ENCODE measurements around the gene ADGRA3. TPM values are rescaled to one million over a fixed set of nuclear protein-coding genes. Genes with fewer than 3 reads are reported as not detected.

The ADGRA3 gene
- total RNA-seq, 5 donors from 2014 or later (not counting 1 experiment from before 2014, with no cell fraction given): 0.59 to 3.6 (median 1.8) TPM

DNA sequence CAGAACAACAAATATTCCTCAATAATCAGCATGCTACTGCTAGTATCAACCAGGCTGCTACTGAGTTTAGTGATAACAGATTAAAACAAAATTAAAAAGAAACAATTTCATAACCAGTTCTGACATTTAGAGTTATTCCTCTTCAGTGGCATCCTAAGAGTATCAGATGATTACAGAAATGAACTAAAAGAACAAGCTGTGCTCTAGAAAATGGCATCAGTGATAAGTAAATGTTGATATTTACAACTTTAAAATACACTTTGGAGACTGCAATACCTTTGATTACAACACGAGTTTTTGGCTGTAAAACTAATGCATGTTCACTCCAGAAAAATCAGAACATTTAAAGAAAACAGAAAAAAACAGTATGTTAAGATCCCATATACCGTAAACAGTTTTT, 72.9 kb downstream of the ADGRA3 start:
- peaks cover 0 to 23% of the 10 kb centered on the region in 2 experiments for H3K4me1 ChIP-seq (ENCODE audit: control insufficient read depth in 1 of 2, extremely low read depth in 1 of 2, insufficient read depth in 2 of 2, low read length in 2 of 2)
- ATAC-seq (replicated peaks in 1 of 4) (no peak), DNase-seq (no peak)
- POLR2A ChIA-PET: no interaction called here
- H3K4me3 ChIP-seq (ENCODE audit: control insufficient read depth in 1 of 2, extremely low read depth in 1 of 2, low read length in 1 of 2): no peak overlapping the region
- Mint-ChIP-seq H3K36me3 (no peaks in the 10 kb centered on the region), H3K27ac (no peak overlapping the region), H3K9me3 (no peaks in the 10 kb centered on the region), H3K4me1 (peaks cover 14 to 35% (median 19%) of the 10 kb centered on the region in 3 donors), H3K4me3 (no peak overlapping the region), H3K27me3 (no peaks in the 10 kb centered on the region)
- H3K36me3 ChIP-seq (ENCODE audit: control insufficient read depth in 2 of 2, extremely low read depth in 1 of 2, insufficient read depth in 1 of 2, low read length in 1 of 2): no peaks in the 10 kb centered on the region
- CTCF ChIA-PET: no interaction called here
- no CpG with 5 or more reads among the region's 2 CpGs for WGBS (ENCODE audit: insufficient coverage)
- H3K27ac ChIP-seq (ENCODE audit: low read length): no peak overlapping the region
- no peaks in the 10 kb centered on the region for H3K9me3 ChIP-seq
- no peaks in the 10 kb centered on the region for H3K27me3 ChIP-seq (replicated peaks in 1 of 2; ENCODE audit: control insufficient read depth in 2 of 2, extremely low read depth in 1 of 2, insufficient read depth in 2 of 2, low read length in 1 of 2)

DNA sequence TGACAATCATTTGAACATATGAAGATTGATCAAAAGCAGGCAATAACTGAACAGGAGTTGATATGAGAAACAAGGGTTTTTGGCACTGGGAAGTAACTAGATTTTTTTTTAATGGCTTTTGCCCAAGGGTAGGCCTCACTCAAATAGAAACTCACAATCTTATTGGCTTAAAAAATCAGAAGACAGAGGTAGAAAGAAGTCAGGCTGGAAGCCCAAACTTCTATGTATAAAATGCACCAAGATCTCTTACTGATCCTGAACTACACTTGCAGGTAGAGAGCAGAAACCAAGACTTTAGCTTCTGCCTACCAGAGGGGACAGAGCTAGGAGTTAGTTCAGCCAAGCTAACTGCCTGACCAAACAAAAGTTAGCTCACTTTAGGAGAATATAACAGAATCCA, 74.9 kb downstream of the ADGRA3 start:
- Mint-ChIP-seq H3K9me3 (no peaks in the 10 kb centered on the region), H3K36me3 (no peaks in the 10 kb centered on the region), H3K4me1 (peaks cover 14 to 29% (median 18%) of the 10 kb centered on the region in 3 donors), H3K27me3 (no peaks in the 10 kb centered on the region), H3K27ac (no peak overlapping the region), H3K4me3 (no peak overlapping the region)
- DNase-seq (no peak), ATAC-seq (replicated peaks in 1 of 4) (no peak)
- ChIA-PET CTCF (interaction anchor here in 1 of 2 donors (1.2 kb wide), 1 partner anchor 9 kb away, joined by 3 read pairs; no protein-coding TSS in a partner anchor), POLR2A (no interaction called here)
- Histone ChIP-seq H3K4me1 (ENCODE audit: control insufficient read depth in 1 of 2, extremely low read depth in 1 of 2, insufficient read depth in 2 of 2, low read length in 2 of 2) (peaks cover 0 to 23% of the 10 kb centered on the region in 2 experiments), H3K4me3 (ENCODE audit: control insufficient read depth in 1 of 2, extremely low read depth in 1 of 2, low read length in 1 of 2) (no peak overlapping the region), H3K9me3 (no peaks in the 10 kb centered on the region), H3K27me3 (replicated peaks in 1 of 2; ENCODE audit: control insufficient read depth in 2 of 2, extremely low read depth in 1 of 2, insufficient read depth in 2 of 2, low read length in 1 of 2) (no peaks in the 10 kb centered on the region), H3K36me3 (ENCODE audit: control insufficient read depth in 2 of 2, extremely low read depth in 1 of 2, insufficient read depth in 1 of 2, low read length in 1 of 2) (no peaks in the 10 kb centered on the region), H3K27ac (ENCODE audit: low read length) (no peak overlapping the region)

DNA sequence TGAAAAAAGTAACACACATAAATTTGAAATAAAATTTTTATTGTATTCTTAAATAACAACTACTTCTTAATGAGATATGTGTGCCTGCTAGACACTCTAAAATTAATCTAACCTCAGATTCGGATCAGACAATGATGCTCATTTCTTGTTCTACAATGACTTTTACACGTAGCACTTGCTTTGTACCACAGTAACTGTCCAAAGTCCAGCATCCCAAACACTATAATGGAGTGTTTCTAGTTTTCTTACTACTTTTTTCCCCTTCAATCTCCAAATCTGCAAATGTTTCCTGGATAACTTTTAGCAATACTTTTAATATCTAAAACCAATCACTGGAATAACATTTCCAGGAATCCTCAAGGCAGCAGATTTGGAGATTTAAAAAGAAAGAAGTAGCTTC, 75.9 kb downstream of the ADGRA3 start:
- Histone ChIP-seq H3K27ac (ENCODE audit: low read length) (no peak overlapping the region), H3K9me3 (no peaks in the 10 kb centered on the region), H3K27me3 (replicated peaks in 1 of 2; ENCODE audit: control insufficient read depth in 2 of 2, extremely low read depth in 1 of 2, insufficient read depth in 2 of 2, low read length in 1 of 2) (no peaks in the 10 kb centered on the region), H3K4me3 (ENCODE audit: control insufficient read depth in 1 of 2, extremely low read depth in 1 of 2, low read length in 1 of 2) (no peak overlapping the region), H3K36me3 (ENCODE audit: control insufficient read depth in 2 of 2, extremely low read depth in 1 of 2, insufficient read depth in 1 of 2, low read length in 1 of 2) (no peaks in the 10 kb centered on the region), H3K4me1 (ENCODE audit: control insufficient read depth in 1 of 2, extremely low read depth in 1 of 2, insufficient read depth in 2 of 2, low read length in 2 of 2) (peaks cover 0 to 16% of the 10 kb centered on the region in 2 experiments)
- Mint-ChIP-seq H3K36me3 (no peaks in the 10 kb centered on the region), H3K4me1 (peaks cover 10 to 18% (median 13%) of the 10 kb centered on the region in 3 donors), H3K27ac (no peak overlapping the region), H3K9me3 (no peaks in the 10 kb centered on the region), H3K27me3 (no peaks in the 10 kb centered on the region), H3K4me3 (no peak overlapping the region)
- ChIA-PET CTCF (no interaction called here), POLR2A (no interaction called here)
- ATAC-seq (replicated peaks in 1 of 4) (no peak), DNase-seq (no peak)
- no CpG with 5 or more reads among the region's 2 CpGs for WGBS (ENCODE audit: insufficient coverage)

DNA sequence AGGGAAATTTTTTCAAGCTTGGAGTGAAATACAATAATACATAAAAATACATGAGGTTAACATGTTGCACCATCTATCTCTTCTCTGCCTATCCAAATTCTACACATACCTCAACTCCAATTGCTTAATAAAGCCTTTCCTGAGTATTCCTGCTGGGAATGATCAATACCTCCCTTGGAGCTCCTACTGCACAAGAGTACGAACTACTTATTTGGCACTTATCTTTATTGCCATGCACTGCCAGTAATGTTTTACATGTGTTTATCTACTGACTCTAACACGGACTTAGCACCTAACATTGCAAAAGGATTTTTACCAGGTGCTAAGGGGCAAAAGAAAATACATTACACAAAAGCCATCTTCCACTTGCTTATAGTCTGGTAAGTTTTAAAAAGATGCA, 80.2 kb downstream of the ADGRA3 start:
- Mint-ChIP-seq H3K4me3 (no peak overlapping the region), H3K27ac (no peak overlapping the region), H3K9me3 (no peaks in the 10 kb centered on the region), H3K27me3 (no peaks in the 10 kb centered on the region), H3K36me3 (no peaks in the 10 kb centered on the region), H3K4me1 (no peaks in the 10 kb centered on the region)
- Histone ChIP-seq H3K4me1 (ENCODE audit: control insufficient read depth in 1 of 2, extremely low read depth in 1 of 2, insufficient read depth in 2 of 2, low read length in 2 of 2) (no peaks in the 10 kb centered on the region), H3K4me3 (ENCODE audit: control insufficient read depth in 1 of 2, extremely low read depth in 1 of 2, low read length in 1 of 2) (no peak overlapping the region), H3K9me3 (no peaks in the 10 kb centered on the region), H3K27ac (ENCODE audit: low read length) (no peak overlapping the region), H3K27me3 (replicated peaks in 1 of 2; ENCODE audit: control insufficient read depth in 2 of 2, extremely low read depth in 1 of 2, insufficient read depth in 2 of 2, low read length in 1 of 2) (no peaks in the 10 kb centered on the region), H3K36me3 (ENCODE audit: control insufficient read depth in 2 of 2, extremely low read depth in 1 of 2, insufficient read depth in 1 of 2, low read length in 1 of 2) (no peaks in the 10 kb centered on the region)
- no peak for ATAC-seq (replicated peaks in 1 of 4)
- POLR2A ChIA-PET: interaction anchor here in 1 of 2 donors (0.6 kb wide), 1 partner anchor 397 kb away, joined by 3 read pairs; no protein-coding TSS in a partner anchor
- CTCF ChIA-PET: no interaction called here
- DNase-seq: no peak
- WGBS (ENCODE audit: insufficient coverage): no CpG with 5 or more reads among the region's 2 CpGs

DNA sequence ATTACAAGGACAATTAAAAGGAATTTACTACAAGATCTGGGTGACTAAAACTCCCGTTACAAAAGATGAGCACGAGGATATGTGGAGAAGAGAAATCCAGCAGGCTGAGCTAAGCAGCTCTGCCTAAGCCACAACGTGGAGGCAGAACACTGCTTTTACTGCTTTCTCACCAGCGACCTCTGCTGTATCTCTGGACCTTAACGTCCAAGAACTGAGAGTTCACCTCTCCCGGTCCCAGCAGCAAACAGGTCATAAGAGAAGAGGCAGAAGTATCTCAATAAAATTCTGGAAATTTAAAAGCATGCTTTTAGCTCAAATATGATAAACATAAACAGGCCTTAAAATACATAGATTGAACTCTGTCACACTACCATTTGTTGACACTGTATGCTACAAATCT, 81.0 kb downstream of the ADGRA3 start:
- DNase-seq: peak in 1 of 35 experiments; percentile 5
- Histone ChIP-seq H3K4me1 (ENCODE audit: control insufficient read depth in 1 of 2, extremely low read depth in 1 of 2, insufficient read depth in 2 of 2, low read length in 2 of 2) (no peaks in the 10 kb centered on the region), H3K36me3 (ENCODE audit: control insufficient read depth in 2 of 2, extremely low read depth in 1 of 2, insufficient read depth in 1 of 2, low read length in 1 of 2) (no peaks in the 10 kb centered on the region), H3K9me3 (no peaks in the 10 kb centered on the region), H3K4me3 (ENCODE audit: control insufficient read depth in 1 of 2, extremely low read depth in 1 of 2, low read length in 1 of 2) (no peak overlapping the region), H3K27ac (ENCODE audit: low read length) (no peak overlapping the region), H3K27me3 (replicated peaks in 1 of 2; ENCODE audit: control insufficient read depth in 2 of 2, extremely low read depth in 1 of 2, insufficient read depth in 2 of 2, low read length in 1 of 2) (no peaks in the 10 kb centered on the region)
- Mint-ChIP-seq H3K27me3 (no peaks in the 10 kb centered on the region), H3K4me3 (no peak overlapping the region), H3K9me3 (no peaks in the 10 kb centered on the region), H3K36me3 (no peaks in the 10 kb centered on the region), H3K27ac (no peak overlapping the region), H3K4me1 (no peaks in the 10 kb centered on the region)
- 56% methylated on average over 4 of the region's 6 CpGs for WGBS (ENCODE audit: insufficient coverage)
- no peak for ATAC-seq (replicated peaks in 1 of 4)
- CTCF ChIA-PET: no interaction called here
- POLR2A ChIA-PET: interaction anchor here in 1 of 2 donors (0.6 kb wide), 1 partner anchor 396 kb away, joined by 3 read pairs; no protein-coding TSS in a partner anchor

DNA sequence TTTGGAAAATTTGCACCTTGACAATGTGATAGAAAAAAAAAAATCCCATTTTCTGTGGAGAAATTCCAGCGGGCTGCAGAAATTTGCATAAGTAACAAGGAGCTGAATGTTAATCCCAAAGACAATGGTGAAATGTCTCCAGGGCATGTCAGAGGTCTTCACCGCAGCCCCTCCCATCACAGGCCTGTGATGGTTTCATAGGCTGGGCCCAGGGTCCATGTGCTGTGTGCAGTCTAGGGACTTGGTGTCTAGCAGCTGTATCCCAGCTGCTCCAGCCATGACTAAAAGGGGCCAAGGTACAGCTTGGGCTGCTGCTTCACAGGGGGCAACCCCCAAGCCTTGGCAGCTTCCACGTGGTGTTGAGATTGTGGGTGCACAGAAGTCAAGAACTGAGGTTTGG, 85.2 kb downstream of the ADGRA3 start:
- no peaks in the 10 kb centered on the region for H3K27me3 Mint-ChIP-seq
- no peak for ATAC-seq (replicated peaks in 1 of 4)
- H3K4me3 Mint-ChIP-seq: no peak overlapping the region
- ChIA-PET CTCF (interaction anchor here in 1 of 2 donors (0.6 kb wide), 1 partner anchor 18 kb away, joined by 4 read pairs; no protein-coding TSS in a partner anchor), POLR2A (no interaction called here)
- no peaks in the 10 kb centered on the region for H3K27me3 ChIP-seq (replicated peaks in 1 of 2; ENCODE audit: control insufficient read depth in 2 of 2, extremely low read depth in 1 of 2, insufficient read depth in 2 of 2, low read length in 1 of 2)
- H3K27ac ChIP-seq (ENCODE audit: low read length): no peak overlapping the region
- H3K9me3 ChIP-seq: no peaks in the 10 kb centered on the region
- no peak overlapping the region for H3K4me3 ChIP-seq (ENCODE audit: control insufficient read depth in 1 of 2, extremely low read depth in 1 of 2, low read length in 1 of 2)
- WGBS (ENCODE audit: insufficient coverage): 93% methylated on average over 2 of the region's 3 CpGs
- no peak for DNase-seq
- H3K36me3 ChIP-seq (ENCODE audit: control insufficient read depth in 2 of 2, extremely low read depth in 1 of 2, insufficient read depth in 1 of 2, low read length in 1 of 2): no peaks in the 10 kb centered on the region
- H3K36me3 Mint-ChIP-seq: no peaks in the 10 kb centered on the region
- H3K4me1 Mint-ChIP-seq: no peaks in the 10 kb centered on the region
- H3K4me1 ChIP-seq (ENCODE audit: control insufficient read depth in 1 of 2, extremely low read depth in 1 of 2, insufficient read depth in 2 of 2, low read length in 2 of 2): no peaks in the 10 kb centered on the region
- no peaks in the 10 kb centered on the region for H3K9me3 Mint-ChIP-seq
- no peak overlapping the region for H3K27ac Mint-ChIP-seq

DNA sequence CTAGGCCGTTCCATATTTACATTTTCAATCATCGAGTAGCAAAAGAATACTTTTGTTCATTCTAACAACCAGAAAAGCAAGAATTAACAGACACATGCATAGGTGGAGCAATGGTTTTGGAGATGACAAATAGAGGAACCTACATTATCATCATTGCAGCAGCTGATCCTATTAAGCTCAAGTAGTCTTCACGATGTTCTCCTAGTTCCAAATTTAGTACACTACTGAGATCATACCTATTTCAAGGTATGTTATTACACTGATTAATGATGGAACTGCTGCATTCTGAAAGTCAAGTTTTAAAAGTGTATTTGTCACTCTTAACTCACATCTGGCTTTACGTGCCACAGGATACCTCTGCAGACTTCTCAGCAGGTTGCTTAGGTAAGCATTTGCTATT, 87.4 kb downstream of the ADGRA3 start:
- no peak overlapping the region for H3K27ac ChIP-seq (ENCODE audit: low read length)
- no peaks in the 10 kb centered on the region for H3K4me1 ChIP-seq (ENCODE audit: control insufficient read depth in 1 of 2, extremely low read depth in 1 of 2, insufficient read depth in 2 of 2, low read length in 2 of 2)
- ChIA-PET POLR2A (no interaction called here), CTCF (no interaction called here)
- Mint-ChIP-seq H3K9me3 (no peaks in the 10 kb centered on the region), H3K4me1 (no peaks in the 10 kb centered on the region), H3K36me3 (no peaks in the 10 kb centered on the region), H3K27me3 (no peaks in the 10 kb centered on the region), H3K27ac (no peak overlapping the region), H3K4me3 (no peak overlapping the region)
- H3K9me3 ChIP-seq: no peaks in the 10 kb centered on the region
- DNase-seq: no peak
- no peak overlapping the region for H3K4me3 ChIP-seq (ENCODE audit: control insufficient read depth in 1 of 2, extremely low read depth in 1 of 2, low read length in 1 of 2)
- no CpG with 5 or more reads among the region's 4 CpGs for WGBS (ENCODE audit: insufficient coverage)
- H3K27me3 ChIP-seq (replicated peaks in 1 of 2; ENCODE audit: control insufficient read depth in 2 of 2, extremely low read depth in 1 of 2, insufficient read depth in 2 of 2, low read length in 1 of 2): no peaks in the 10 kb centered on the region
- no peaks in the 10 kb centered on the region for H3K36me3 ChIP-seq (ENCODE audit: control insufficient read depth in 2 of 2, extremely low read depth in 1 of 2, insufficient read depth in 1 of 2, low read length in 1 of 2)
- no peak for ATAC-seq (replicated peaks in 1 of 4)

All from T-cell (primary cell).